Panc1 (cell line): ENCODE data around the gene HOXC11. TPM values are rescaled to one million over a fixed set of nuclear protein-coding genes. Genes with fewer than 3 reads are reported as not detected.

Experiments used
- ATAC-seq: fragments of 200-7000 bp; cut with Tn5 transposase; 2 replicates; pipeline ENCODE4 v1.9.1; 2020; ENCODE audit warnings: mild to moderate bottlenecking, moderate library complexity
- BruUV-seq: library from RNA; stranded (reverse); fragments of 400-500 nt; replicated peaks from 2 replicates; lab custom pipeline; 2021; lab: Mats Ljungman, UMichigan
- CTCF ChIA-PET: fragments of 300-600 bp; sonication (Branson Sonifier 250); formaldehyde crosslinking; loops from one replicate; lab custom pipeline; 2022; ENCODE audit warnings: antibody characterized with exemption; lab: Charles Lee
- POLR2A ChIA-PET: fragments of 300-600 bp; sonication (Branson Sonifier 250); formaldehyde crosslinking; loops from one replicate; lab custom pipeline; 2022; ENCODE audit warnings: antibody characterized with exemption; lab: Charles Lee
- DNase-seq: peaks from one replicate; pipeline ENCODE4 v3.0.0-alpha.2; 2010; ENCODE audit warnings: low read depth, low spot score
- H3K27ac ChIP-seq: 2 replicates; pipeline ENCODE4 v1.5.1; 2011; ENCODE audit warnings: mild to moderate bottlenecking, low read length, inconsistent platforms
- H3K27me3 ChIP-seq: fragments of 200-500 bp; sonication (Bioruptor generic); 2 replicates; pipeline ENCODE4 v1.6.0; 2014; ENCODE audit warnings: low read length, inconsistent platforms; ENCODE audit not compliant: control insufficient read depth, insufficient read depth
- H3K36me3 ChIP-seq: fragments of 200-500 bp; sonication (Bioruptor generic); 2 replicates; pipeline ENCODE4 v1.5.1; 2014; ENCODE audit warnings: inconsistent platforms, mild to moderate bottlenecking, low read length, moderate library complexity; ENCODE audit not compliant: control insufficient read depth, insufficient read depth
- H3K4me1 ChIP-seq: 2 replicates; pipeline ENCODE4 v1.5.1; 2011; ENCODE audit warnings: inconsistent platforms, mild to moderate bottlenecking, low read length, moderate library complexity; ENCODE audit not compliant: control insufficient read depth, insufficient read depth
- H3K4me3 ChIP-seq, 2 experiments: 2 replicates each; pipeline ENCODE4 v1.5.1; 2011 to 2012; ENCODE audit warnings: low read depth in 2 of 2, low read length in 2 of 2, mild to moderate bottlenecking in 2 of 2, inconsistent platforms in 1 of 2, moderate library complexity in 1 of 2
- H3K9me3 ChIP-seq: fragments of 200-500 bp; sonication (Bioruptor generic); 2 replicates; pipeline ENCODE4 v1.5.1; 2014; ENCODE audit warnings: low read depth, mild to moderate bottlenecking, inconsistent platforms, low read length, moderate library complexity; ENCODE audit not compliant: control insufficient read depth, insufficient read depth
- CTCF ChIP-seq: fragments of 450-650 bp; IDR thresholded peaks from 2 replicates; pipeline ENCODE4 v1.5.1; 2017; ENCODE audit warnings: mild to moderate bottlenecking
- POLR2AphosphoS5 ChIP-seq: IDR thresholded peaks from 2 replicates; pipeline ENCODE4 v1.6.1; 2012; ENCODE audit warnings: mild to moderate bottlenecking, low read depth, low read length, moderate library complexity
- SIN3A ChIP-seq: IDR thresholded peaks from 2 replicates; pipeline ENCODE4 v1.6.1; 2012; ENCODE audit warnings: low read depth, mild to moderate bottlenecking, low read length, moderate library complexity, borderline replicate concordance; ENCODE audit not compliant: insufficient read depth
- TCF7L2 ChIP-seq: IDR thresholded peaks from 2 replicates; pipeline ENCODE4 v1.6.1; 2011; ENCODE audit warnings: mild to moderate bottlenecking, low read depth, low read length, inconsistent platforms
- in situ Hi-C: cut with HindIII; loops from 2 replicates; pipeline ENCODE4 v1.10.0; 2016; ENCODE audit warnings: low sequenced_read_pairs, low pct_unique_long_range_greater_than_20kb
- intact Hi-C: fragments of 100-400 bp; cut with micrococcal nuclease; formaldehyde crosslinking; loops from one replicate; pipeline ENCODE4 v1.10.0; 2022; ENCODE audit not compliant: unreplicated experiment
- total RNA-seq: library from RNA; stranded (reverse); gene quantifications from one replicate; pipeline ENCODE4 v1.2.1, GENCODE V29; 2021; ENCODE audit not compliant: unreplicated experiment

HOXC11 gene
- total RNA-seq, 1 experiment from 2014 or later: 17.0 TPM

- H3K4me3 ChIP-seq: peak overlapping the region; percentile 66 to 67
- ATAC-seq: 0 out of 2 replicates have a peak, but pooled peaks have one; percentile 1
- intact Hi-C loops: loop anchor here (10.0 kb wide), 1 partner anchor 612 kb away; the partner anchor contains the start of gene SP1
- BruUV-seq: TSS peak; percentile 13
- no peaks in the 10 kb centered on the region for H3K27me3 ChIP-seq
- in situ Hi-C loops: no loop called here
- POLR2A ChIA-PET: interaction anchor here (0.6 to 1.4 kb wide), 2 partner anchors 12 to 21 kb away, joined by 3 to 10 read pairs; no protein-coding TSS in a partner anchor
- TF ChIP-seq POLR2AphosphoS5: peak; percentile 58; the same call in 1 of the 2 replicates
- TF ChIP-seq CTCF: no peak
- 0 out of 2 replicates have a peak, but pooled peaks have one; percentile 21 for TF ChIP-seq TCF7L2
- peaks cover 12% of the 10 kb centered on the region for H3K4me1 ChIP-seq
- H3K36me3 ChIP-seq: no peaks in the 10 kb centered on the region; the same call in 1 of the 2 replicates
- H3K27ac ChIP-seq: peak overlapping the region; percentile 99
- no peaks in the 10 kb centered on the region for H3K9me3 ChIP-seq
- no peak for DNase-seq
- CTCF ChIA-PET: interaction anchor here (0.6 to 1.6 kb wide), 3 partner anchors 8 to 372 kb away, joined by 3 to 5 read pairs (median 5); no protein-coding TSS in a partner anchor
Observed at GRCh38 chr12:53996240-53997203, 23.6 kb downstream of the HOXC11 start.

GRCh38 chr12:53997204-53998109 lies 24.5 kb downstream of the HOXC11 start:
- ATAC-seq (peak; percentile 5), DNase-seq (no peak)
- in situ Hi-C loops: no loop called here
- H3K36me3 ChIP-seq: no peaks in the 10 kb centered on the region; the same call in 1 of the 2 replicates
- peak overlapping the region; percentile 66 to 67 for H3K4me3 ChIP-seq
- peaks cover 10% of the 10 kb centered on the region for H3K4me1 ChIP-seq
- intact Hi-C loops: loop anchor here (10.0 kb wide), 1 partner anchor 613 kb away; the partner anchor contains the start of gene SP1
- ChIA-PET POLR2A (interaction anchor here (1.2 to 1.4 kb wide), 2 partner anchors 10 to 20 kb away, joined by 9 to 10 read pairs; no protein-coding TSS in a partner anchor), CTCF (interaction anchor here (0.6 to 1.7 kb wide), 4 partner anchors 9 to 371 kb away, joined by 3 to 9 read pairs (median 5); partner anchors contain the start of gene HOXC10)
- no peaks in the 10 kb centered on the region for H3K9me3 ChIP-seq
- TF ChIP-seq POLR2AphosphoS5 (peak; percentile 47; the same call in 1 of the 2 replicates), SIN3A (0 out of 2 replicates have a peak, but pooled peaks have one; percentile 81), TCF7L2 (no peak)
- peak overlapping the region; percentile 99 for H3K27ac ChIP-seq
- BruUV-seq: no TSS peak
- H3K27me3 ChIP-seq: no peaks in the 10 kb centered on the region
